K562 (cell line): Measurements from ENCODE around the gene SMC1A. TPM values are rescaled to one million over a fixed set of nuclear protein-coding genes. Genes with fewer than 3 reads are reported as not detected.

Experiments
- CBX3 ChIP-seq, 2 experiments: IDR thresholded peaks; 1 replicate in 1 of 2; 2 replicates in 1 of 2; pipeline ENCODE4 v1.6.1; 2012; ENCODE audit warnings: inconsistent platforms in 2 of 2, low read length in 2 of 2, borderline replicate concordance in 1 of 2, control low read depth in 1 of 2
- ERF ChIP-seq: fragments of 450-650 bp; formaldehyde crosslinking; IDR thresholded peaks from 2 replicates; pipeline ENCODE4 v1.4.0; 2020; ENCODE audit warnings: mild to moderate bottlenecking, mixed read lengths
- MAFF ChIP-seq: IDR thresholded peaks from 2 replicates; pipeline ENCODE4 v1.6.1; 2012; ENCODE audit warnings: low read length, improper control_type of control experiment
- MCM2 ChIP-seq: fragments of 450-650 bp; IDR thresholded peaks from 2 replicates; pipeline ENCODE4 v1.6.1; 2017; ENCODE audit warnings: low read depth, mild to moderate bottlenecking
- NR2C2 ChIP-seq, 2 experiments: fragments of 200-800 bp in 1 of 2; sonication (Bioruptor generic) in 1 of 2; sonication (generic) in 1 of 2; formaldehyde crosslinking in 1 of 2; IDR thresholded peaks; 2 replicates each; pipeline versions ENCODE4 v1.6.1 to v1.8.0; 2016 to 2022; ENCODE audit warnings: mild to moderate bottlenecking in 1 of 2, missing compliant biosample characterization in 1 of 2, missing genetic modification characterization in 1 of 2, missing genetic modification reagents in 1 of 2
- PATZ1 ChIP-seq: fragments of 250-450 bp; sonication (Bioruptor Pico); IDR thresholded peaks from 2 replicates; pipeline ENCODE4 v1.5.0; 2020; ENCODE audit warnings: mild to moderate bottlenecking, borderline replicate concordance
- PTTG1 ChIP-seq: fragments of 450-650 bp; IDR thresholded peaks from 2 replicates; pipeline ENCODE4 v1.6.1; 2016; ENCODE audit warnings: low read depth, mild to moderate bottlenecking, missing genetic modification characterization, missing compliant biosample characterization
- THRB ChIP-seq: fragments of 450-650 bp; formaldehyde crosslinking; conservative IDR thresholded peaks from 2 replicates; pipeline ENCODE4 v1.4.0; 2022; ENCODE audit warnings: mild to moderate bottlenecking, missing genetic modification characterization
- YY1 ChIP-seq, 3 experiments: IDR thresholded peaks; 2 replicates each; pipeline ENCODE4 v1.6.1; 2011; ENCODE audit warnings: low read length in 2 of 3, mild to moderate bottlenecking in 2 of 3, moderate library complexity in 2 of 3, borderline replicate concordance in 1 of 3, control low read depth in 1 of 3, low read depth in 1 of 3; ENCODE audit not compliant: insufficient read depth in 3 of 3, insufficient replicate concordance in 2 of 3, control insufficient read depth in 1 of 3, insufficient read length in 1 of 3; ENCODE audit errors: extremely low read depth in 1 of 3
- ZBTB11 ChIP-seq, 3 experiments: fragments of 200-800 bp in 1 of 3; fragments of 250-450 bp in 1 of 3; fragments of 450-650 bp in 1 of 3; sonication (Bioruptor Pico) in 1 of 3; sonication (Bioruptor generic) in 1 of 3; formaldehyde crosslinking in 1 of 3; IDR thresholded peaks; 2 replicates each; pipeline versions ENCODE4 v1.6.1 to v1.8.0; 2016 to 2022; ENCODE audit warnings: mild to moderate bottlenecking in 2 of 3, missing genetic modification characterization in 2 of 3, missing compliant biosample characterization in 1 of 3, moderate library complexity in 1 of 3
- polyA plus RNA-seq, 8 experiments: library from polyadenylated mRNA; depleted of rRNA in 4 of 8; stranded (reverse) in 5 of 8; unstranded in 3 of 8; fragments of >200 nt; fragmentation: Nextera tagmentation in 2 of 8; fragmentation: Illumina TruSeq in 1 of 8; extraction: Ambion mirVana in 2 of 8; extraction: Trizol in 1 of 8; gene quantifications; 2 replicates each; pipeline versions ENCODE4 v1.2.1 to v1.2.3, GENCODE V29; 2011 to 2014; ENCODE audit warnings: inconsistent platforms in 1 of 8, missing spikeins in 1 of 8
- total RNA-seq, 7 experiments: library from RNA; depleted of rRNA in 6 of 7; stranded (reverse); fragments of >200 nt in 6 of 7; fragmentation: Illumina TruSeq in 2 of 7; extraction: Trizol in 2 of 7; gene quantifications; 2 replicates each; pipeline versions ENCODE4 v1.2.1 to v1.2.3, GENCODE V29; 2011 to 2021; ENCODE audit warnings: low replicate concordance in 1 of 7
- TF ChIP-seq, protein P1 (sequence below): fragments of 250-450 bp; sonication (Bioruptor Pico); IDR thresholded peaks from 2 replicates; pipeline ENCODE4 v1.5.0; 2021
- TF ChIP-seq, protein P2 (sequence below), 2 experiments: fragments of 450-650 bp in 1 of 2; IDR thresholded peaks; 2 replicates each; pipeline ENCODE4 v1.6.1; 2011 to 2017; ENCODE audit warnings: low read depth in 2 of 2, antibody characterized with exemption in 1 of 2, borderline replicate concordance in 1 of 2, low read length in 1 of 2, mild to moderate bottlenecking in 1 of 2, mixed read lengths in 1 of 2; ENCODE audit not compliant: control insufficient read depth in 1 of 2

The SMC1A gene
- total and polyA plus RNA-seq, 9 of the 15 experiments (the other 6 are each of a cell fraction or from before 2014, with no cell fraction given), result 28.5 to 126 (median 71.2) TPM

- 0 out of 3 replicates have a peak, but pooled peaks of 1 of the 2 experiments have one; percentile 42 for TF ChIP-seq CBX3 (IDR thresholded peaks at IDR 0.05; ENCODE audit: borderline replicate concordance in 1 of 2, low read length in 2 of 2)
- peak in 1 of 3 experiments; percentile 83 for TF ChIP-seq YY1 (IDR thresholded peaks at IDR 0.05; ENCODE audit: borderline replicate concordance in 1 of 3, control insufficient read depth in 1 of 3, extremely low read depth in 1 of 3, insufficient read depth in 3 of 3, insufficient read length in 1 of 3, insufficient replicate concordance in 2 of 3, low read depth in 1 of 3, low read length in 2 of 3)
- 0 out of 2 replicates have a peak, but pooled peaks have one; percentile 16 for TF ChIP-seq NR2C2 (CRISPR knock-in tag; IDR thresholded peaks at IDR 0.05)
- peak; percentile 72 for TF ChIP-seq NR2C2 (tag; IDR thresholded peaks at IDR 0.05)
- no peak for TF ChIP-seq PATZ1 (CRISPR knock-in tag)
- peak in 1 of 3 experiments; percentile 56; a peak in 1 of 6 replicates for TF ChIP-seq ZBTB11 (CRISPR knock-in tag; IDR thresholded peaks at IDR 0.05)
- TF ChIP-seq, protein P1, sequence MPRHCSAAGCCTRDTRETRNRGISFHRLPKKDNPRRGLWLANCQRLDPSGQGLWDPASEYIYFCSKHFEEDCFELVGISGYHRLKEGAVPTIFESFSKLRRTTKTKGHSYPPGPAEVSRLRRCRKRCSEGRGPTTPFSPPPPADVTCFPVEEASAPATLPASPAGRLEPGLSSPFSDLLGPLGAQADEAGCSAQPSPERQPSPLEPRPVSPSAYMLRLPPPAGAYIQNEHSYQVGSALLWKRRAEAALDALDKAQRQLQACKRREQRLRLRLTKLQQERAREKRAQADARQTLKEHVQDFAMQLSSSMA (CRISPR knock-in tag), result no peak
- TF ChIP-seq MAFF, result no peak
- 0 out of 2 replicates have a peak, but pooled peaks have one; percentile 35 for TF ChIP-seq PTTG1 (tag)
- TF ChIP-seq, protein P2, sequence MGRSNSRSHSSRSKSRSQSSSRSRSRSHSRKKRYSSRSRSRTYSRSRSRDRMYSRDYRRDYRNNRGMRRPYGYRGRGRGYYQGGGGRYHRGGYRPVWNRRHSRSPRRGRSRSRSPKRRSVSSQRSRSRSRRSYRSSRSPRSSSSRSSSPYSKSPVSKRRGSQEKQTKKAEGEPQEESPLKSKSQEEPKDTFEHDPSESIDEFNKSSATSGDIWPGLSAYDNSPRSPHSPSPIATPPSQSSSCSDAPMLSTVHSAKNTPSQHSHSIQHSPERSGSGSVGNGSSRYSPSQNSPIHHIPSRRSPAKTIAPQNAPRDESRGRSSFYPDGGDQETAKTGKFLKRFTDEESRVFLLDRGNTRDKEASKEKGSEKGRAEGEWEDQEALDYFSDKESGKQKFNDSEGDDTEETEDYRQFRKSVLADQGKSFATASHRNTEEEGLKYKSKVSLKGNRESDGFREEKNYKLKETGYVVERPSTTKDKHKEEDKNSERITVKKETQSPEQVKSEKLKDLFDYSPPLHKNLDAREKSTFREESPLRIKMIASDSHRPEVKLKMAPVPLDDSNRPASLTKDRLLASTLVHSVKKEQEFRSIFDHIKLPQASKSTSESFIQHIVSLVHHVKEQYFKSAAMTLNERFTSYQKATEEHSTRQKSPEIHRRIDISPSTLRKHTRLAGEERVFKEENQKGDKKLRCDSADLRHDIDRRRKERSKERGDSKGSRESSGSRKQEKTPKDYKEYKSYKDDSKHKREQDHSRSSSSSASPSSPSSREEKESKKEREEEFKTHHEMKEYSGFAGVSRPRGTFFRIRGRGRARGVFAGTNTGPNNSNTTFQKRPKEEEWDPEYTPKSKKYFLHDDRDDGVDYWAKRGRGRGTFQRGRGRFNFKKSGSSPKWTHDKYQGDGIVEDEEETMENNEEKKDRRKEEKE (IDR thresholded peaks at IDR 0.05; ENCODE audit: borderline replicate concordance in 1 of 2, control insufficient read depth in 1 of 2, low read depth in 2 of 2, low read length in 1 of 2), result no peak
- no peak for TF ChIP-seq MCM2
- no peak for TF ChIP-seq THRB (CRISPR knock-in tag)
- 0 out of 2 replicates have a peak, but pooled peaks have one; percentile 14 for TF ChIP-seq ERF (CRISPR knock-in tag)
Measured at GRCh38 chrX:53374923-53375322, 47.5 kb downstream of the SMC1A start (continued).
